Measurements from ENCODE around the gene OLFML2B. TPM values are rescaled to one million over a fixed set of nuclear protein-coding genes. Genes with fewer than 3 reads are reported as not detected.

OLFML2B gene
- total RNA-seq, 1 experiment from 2014 or later = 1.4 TPM

- H3K4me2 ChIP-seq (ENCODE audit: insufficient read depth, insufficient read length, low read length) = no peak overlapping the region
- H3K4me1 Mint-ChIP-seq = peaks cover 12 to 28% of the 10 kb centered on the region in 2 experiments
- peaks cover 6% of the 10 kb centered on the region for H3K27me3 Mint-ChIP-seq (ENCODE audit: low read depth)
- H2BK15ac ChIP-seq (ENCODE audit: low read depth, low read length) = no peak overlapping the region
- peaks cover 0 to 7% of the 10 kb centered on the region in 2 experiments; a peak in 1 of 5 replicates for H3K9me3 Mint-ChIP-seq
- H2BK12ac ChIP-seq (ENCODE audit: insufficient read length, low read depth, low read length) = no peak overlapping the region
- no peak overlapping the region for H3K14ac ChIP-seq (ENCODE audit: insufficient read depth, low read length)
- no peaks in the 10 kb centered on the region for H3K4me1 ChIP-seq (ENCODE audit: insufficient read depth, low read length)
- no peak overlapping the region for H3K27ac ChIP-seq (ENCODE audit: insufficient read length, low read depth, low read length)
- H3K27me3 ChIP-seq (ENCODE audit: insufficient read depth, low read length) = no peaks in the 10 kb centered on the region
- no peak for DNase-seq
- H3K9me3 ChIP-seq (ENCODE audit: control insufficient read depth, low read depth, low read length) = no peaks in the 10 kb centered on the region
- H4K91ac ChIP-seq (ENCODE audit: insufficient read length, low read depth, low read length) = no peak overlapping the region
- no peaks in the 10 kb centered on the region; a peak in 1 of 7 replicates for H3K36me3 Mint-ChIP-seq (ENCODE audit: insufficient read depth in 1 of 3, low read depth in 3 of 3)
- no peaks in the 10 kb centered on the region for H3K79me2 ChIP-seq (ENCODE audit: insufficient read depth, low read length)
- no peak overlapping the region for H3T11ph ChIP-seq (ENCODE audit: low read length)
- WGBS (ENCODE audit: extremely low coverage, insufficient read length, low lambda C conversion rate) = no CpG with 5 or more reads among the region's 9 CpGs
- no peak overlapping the region for H2BK5ac ChIP-seq (ENCODE audit: insufficient read length, low read length)
- H3K27ac Mint-ChIP-seq = peak overlapping the region in 1 of 3 experiments; percentile 49; a peak in 1 of 7 replicates
- no peak overlapping the region for H3K18ac ChIP-seq (ENCODE audit: insufficient read length, low read depth, low read length)
- H2AK5ac ChIP-seq (ENCODE audit: insufficient read length, low read length) = no peak overlapping the region
- no peaks in the 10 kb centered on the region for H3K79me1 ChIP-seq (ENCODE audit: insufficient read depth, low read depth, low read length, poor library complexity, severe bottlenecking)
- no peaks in the 10 kb centered on the region for H3K23me2 ChIP-seq (ENCODE audit: insufficient read length, low read depth, low read length, poor library complexity, severe bottlenecking)
- no peak overlapping the region for H3K4ac ChIP-seq (ENCODE audit: low read depth, low read length)
- no peak overlapping the region; a peak in 1 of 5 replicates for H3K4me3 Mint-ChIP-seq
- no peak overlapping the region for H3K23ac ChIP-seq (ENCODE audit: insufficient read length, low read depth, low read length)
- no peak overlapping the region for H2BK20ac ChIP-seq (ENCODE audit: low read depth, low read length, poor library complexity, severe bottlenecking)
- no peak for TF ChIP-seq CTCF (conservative IDR thresholded peaks at IDR 0.05)
- H2BK120ac ChIP-seq (ENCODE audit: low read depth, low read length, poor library complexity, severe bottlenecking) = no peak overlapping the region
- H2AFZ ChIP-seq (ENCODE audit: low read length) = no peak overlapping the region
- H4K5ac ChIP-seq (ENCODE audit: insufficient read length, low read depth, low read length) = no peak overlapping the region
- no peak overlapping the region for H4K8ac ChIP-seq (replicated peaks; ENCODE audit: insufficient read length, low read depth, low read length)
- H3K9ac ChIP-seq (ENCODE audit: extremely low read depth, insufficient read length, low read length) = no peak overlapping the region
- no peaks in the 10 kb centered on the region for H4K20me1 ChIP-seq (ENCODE audit: control insufficient read depth, insufficient read depth, insufficient read length)
- no peak overlapping the region for H3K56ac ChIP-seq (ENCODE audit: insufficient read length, low read depth, low read length)
Measured at GRCh38 chr1:161973924-161974845, 49.5 kb downstream of the OLFML2B start.

All from H9 (cell line).